ENCODE results near the gene KCNJ2.

KCNJ2 gene

DNA sequence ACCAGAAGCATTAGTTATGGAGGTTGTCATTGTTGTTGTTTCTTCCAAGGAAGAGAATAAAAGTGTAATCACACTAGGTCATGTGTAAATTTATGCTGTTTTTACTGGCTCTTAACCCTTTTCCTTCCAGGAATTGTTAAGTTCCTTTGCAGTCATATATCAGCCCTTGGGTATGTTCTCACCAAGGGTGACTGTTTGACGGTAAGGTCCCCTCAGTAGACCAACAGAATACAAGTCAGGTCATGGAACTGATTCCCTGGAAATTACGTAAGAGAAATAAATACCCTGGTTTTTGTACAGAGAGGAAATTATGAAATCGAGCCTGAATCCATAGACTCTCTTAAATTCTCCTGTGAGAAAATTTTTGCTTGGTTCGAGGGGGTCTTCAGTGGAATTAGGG, 11.2 kb upstream of the KCNJ2 start:
- Histone ChIP-seq H3K9me3 (no peaks in the 10 kb centered on the region), H3K36me3 (no peaks in the 10 kb centered on the region), H3K27me3 (peaks cover 4% of the 10 kb centered on the region), H3K27ac (no peak overlapping the region), H3K4me3 (ENCODE audit: low read depth in 1 of 2, low read length in 1 of 2) (no peak overlapping the region), H3K4me1 (ENCODE audit: control insufficient read depth in 1 of 2, insufficient read depth in 1 of 2, low read depth in 1 of 2, low read length in 1 of 2) (no peaks in the 10 kb centered on the region)
- TF ChIP-seq, protein P1, sequence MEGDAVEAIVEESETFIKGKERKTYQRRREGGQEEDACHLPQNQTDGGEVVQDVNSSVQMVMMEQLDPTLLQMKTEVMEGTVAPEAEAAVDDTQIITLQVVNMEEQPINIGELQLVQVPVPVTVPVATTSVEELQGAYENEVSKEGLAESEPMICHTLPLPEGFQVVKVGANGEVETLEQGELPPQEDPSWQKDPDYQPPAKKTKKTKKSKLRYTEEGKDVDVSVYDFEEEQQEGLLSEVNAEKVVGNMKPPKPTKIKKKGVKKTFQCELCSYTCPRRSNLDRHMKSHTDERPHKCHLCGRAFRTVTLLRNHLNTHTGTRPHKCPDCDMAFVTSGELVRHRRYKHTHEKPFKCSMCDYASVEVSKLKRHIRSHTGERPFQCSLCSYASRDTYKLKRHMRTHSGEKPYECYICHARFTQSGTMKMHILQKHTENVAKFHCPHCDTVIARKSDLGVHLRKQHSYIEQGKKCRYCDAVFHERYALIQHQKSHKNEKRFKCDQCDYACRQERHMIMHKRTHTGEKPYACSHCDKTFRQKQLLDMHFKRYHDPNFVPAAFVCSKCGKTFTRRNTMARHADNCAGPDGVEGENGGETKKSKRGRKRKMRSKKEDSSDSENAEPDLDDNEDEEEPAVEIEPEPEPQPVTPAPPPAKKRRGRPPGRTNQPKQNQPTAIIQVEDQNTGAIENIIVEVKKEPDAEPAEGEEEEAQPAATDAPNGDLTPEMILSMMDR (IDR thresholded peaks at IDR 0.05) = no peak

GRCh38 chr17:70158591-70158990, 10.7 kb upstream of the KCNJ2 start:
- Histone ChIP-seq H3K36me3 (no peaks in the 10 kb centered on the region), H3K27ac (no peak overlapping the region), H3K9me3 (no peaks in the 10 kb centered on the region), H3K4me1 (ENCODE audit: control insufficient read depth in 1 of 2, insufficient read depth in 1 of 2, low read depth in 1 of 2, low read length in 1 of 2) (no peaks in the 10 kb centered on the region), H3K27me3 (peaks cover 4% of the 10 kb centered on the region), H3K4me3 (ENCODE audit: low read depth in 1 of 2, low read length in 1 of 2) (no peak overlapping the region)
- TF ChIP-seq, protein P1 (IDR thresholded peaks at IDR 0.05) = no peak

- H3K27me3 ChIP-seq = peaks cover 4% of the 10 kb centered on the region
- no peak overlapping the region for H3K4me3 ChIP-seq (ENCODE audit: low read depth in 1 of 2, low read length in 1 of 2)
- H3K27ac ChIP-seq = no peak overlapping the region
- H3K36me3 ChIP-seq = no peaks in the 10 kb centered on the region
- TF ChIP-seq, protein P1 (IDR thresholded peaks at IDR 0.05) = no peak
- H3K4me1 ChIP-seq (ENCODE audit: control insufficient read depth in 1 of 2, insufficient read depth in 1 of 2, low read depth in 1 of 2, low read length in 1 of 2) = no peaks in the 10 kb centered on the region
- no peaks in the 10 kb centered on the region for H3K9me3 ChIP-seq
Observed at GRCh38 chr17:70159980-70160379, 9.4 kb upstream of the KCNJ2 start.

DNA sequence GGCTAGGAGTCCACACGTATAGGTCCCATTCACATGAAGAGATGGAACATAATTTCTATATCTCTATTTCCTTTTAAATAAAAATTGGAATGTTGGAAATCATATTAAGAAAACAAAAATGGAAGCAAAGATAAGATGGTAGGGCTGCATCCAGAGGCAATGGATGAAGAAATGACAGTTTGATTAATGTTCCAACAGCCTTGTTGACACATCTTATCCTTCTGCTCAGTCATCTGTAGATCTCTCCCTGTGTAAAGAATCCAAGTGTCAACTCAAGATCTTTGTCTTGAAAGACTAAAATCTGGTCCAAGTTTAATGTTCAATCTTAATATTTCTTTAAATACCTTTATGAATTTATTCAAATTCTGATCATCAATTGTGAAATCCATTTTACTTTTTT, 7.8 kb upstream of the KCNJ2 start:
- no peaks in the 10 kb centered on the region for H3K4me1 ChIP-seq (ENCODE audit: control insufficient read depth in 1 of 2, insufficient read depth in 1 of 2, low read depth in 1 of 2, low read length in 1 of 2)
- TF ChIP-seq, protein P1 (IDR thresholded peaks at IDR 0.05) = no peak
- no peaks in the 10 kb centered on the region for H3K36me3 ChIP-seq
- H3K9me3 ChIP-seq = no peaks in the 10 kb centered on the region
- peaks cover 4% of the 10 kb centered on the region for H3K27me3 ChIP-seq
- no peak overlapping the region for H3K27ac ChIP-seq
- H3K4me3 ChIP-seq (ENCODE audit: low read depth in 1 of 2, low read length in 1 of 2) = no peak overlapping the region

GRCh38 chr17:70165383-70165782, 3.9 kb upstream of the KCNJ2 start:
- TF ChIP-seq, protein P1 (IDR thresholded peaks at IDR 0.05) = no peak

GRCh38 chr17:70166615-70167014, 2.7 kb upstream of the KCNJ2 start:
- Histone ChIP-seq H3K36me3 (no peaks in the 10 kb centered on the region), H3K4me1 (ENCODE audit: control insufficient read depth in 1 of 2, insufficient read depth in 1 of 2, low read depth in 1 of 2, low read length in 1 of 2) (peaks cover 29 to 35% of the 10 kb centered on the region in 2 experiments), H3K27ac (no peak overlapping the region), H3K27me3 (no peaks in the 10 kb centered on the region), H3K4me3 (ENCODE audit: low read depth in 1 of 2, low read length in 1 of 2) (no peak overlapping the region), H3K9me3 (no peaks in the 10 kb centered on the region)
- TF ChIP-seq, protein P1 (IDR thresholded peaks at IDR 0.05) = no peak

More at GRCh38 chr17:70165383-70165782, 3.9 kb upstream of the KCNJ2 start:
- Histone ChIP-seq H3K4me3 (ENCODE audit: low read depth in 1 of 2, low read length in 1 of 2) (no peak overlapping the region), H3K9me3 (no peaks in the 10 kb centered on the region), H3K4me1 (ENCODE audit: control insufficient read depth in 1 of 2, insufficient read depth in 1 of 2, low read depth in 1 of 2, low read length in 1 of 2) (peaks cover 17 to 22% of the 10 kb centered on the region in 2 experiments), H3K36me3 (no peaks in the 10 kb centered on the region), H3K27ac (no peak overlapping the region), H3K27me3 (peaks cover 4% of the 10 kb centered on the region)
